Measurements from ENCODE around the gene CTSW.

Gene CTSW

GRCh38 chr11:65867284-65868071, 12.2 kb upstream of the CTSW start:
- DNase-seq (ENCODE audit: low read depth): no peak

GRCh38 chr11:65868076-65868667, 11.5 kb upstream of the CTSW start:
- no peak for DNase-seq (ENCODE audit: low read depth)

- DNase-seq (ENCODE audit: low read depth): no peak
Measured at GRCh38 chr11:65868907-65869306, 10.7 kb upstream of the CTSW start.

GRCh38 chr11:65869643-65870306, 9.9 kb upstream of the CTSW start:
- DNase-seq (ENCODE audit: low read depth): no peak

GRCh38 chr11:65870307-65870658, 9.4 kb upstream of the CTSW start:
- no peak for DNase-seq (ENCODE audit: low read depth)

- DNase-seq (ENCODE audit: low read depth): no peak
Measured at GRCh38 chr11:65870706-65871681, 8.6 kb upstream of the CTSW start.

- no peak for DNase-seq (ENCODE audit: low read depth)
Measured at GRCh38 chr11:65871811-65872548, 7.7 kb upstream of the CTSW start.

- no peak for DNase-seq (ENCODE audit: low read depth)
Measured at GRCh38 chr11:65872586-65873317, 6.9 kb upstream of the CTSW start, which contains the start of gene EFEMP2. Gene EFEMP2, minus strand, starts transcription at chr11:65872800. Its CDS starts 446 bp downstream, at chr11:65872354.

- peak; percentile 93 for DNase-seq (ENCODE audit: low read depth)
Measured at GRCh38 chr11:65873318-65874156, 6.1 kb upstream of the CTSW start.

GRCh38 chr11:65880027-65880426, 390 bp downstream of the CTSW start:
- no peak for DNase-seq (ENCODE audit: low read depth)

GRCh38 chr11:65880844-65881421, 1.3 kb downstream of the CTSW start:
- DNase-seq (ENCODE audit: low read depth): no peak

- no peak for DNase-seq (ENCODE audit: low read depth)
Measured at GRCh38 chr11:65882120-65883057, 2.8 kb downstream of the CTSW start.

GRCh38 chr11:65883058-65883761, 3.6 kb downstream of the CTSW start:
- no peak for DNase-seq (ENCODE audit: low read depth)

GRCh38 chr11:65883786-65884715, 4.4 kb downstream of the CTSW start:
- no peak for DNase-seq (ENCODE audit: low read depth)

GRCh38 chr11:65884716-65885092, 5.1 kb downstream of the CTSW start:
- DNase-seq (ENCODE audit: low read depth): peak; percentile 69

GRCh38 chr11:65885231-65885630, 5.6 kb downstream of the CTSW start:
- DNase-seq (ENCODE audit: low read depth): no peak

All from stimulated activated CD4-positive, alpha-beta T cell treated with anti-CD3 and anti-CD28 coated beads, Interleukin-2, amount 100 ng/mL, for 4 hours (primary cell).